GM23248 (cell line): Measurements from ENCODE around the gene ELFN1. TPM values are rescaled to one million over a fixed set of nuclear protein-coding genes. Genes with fewer than 3 reads are reported as not detected.

Experiments
- DNase-seq: peaks from one replicate; pipeline ENCODE4 v3.0.0-alpha.2; 2015
- H2AFZ ChIP-seq: fragments of 200-600 bp; sonication (generic); 2 replicates; pipeline ENCODE4 v1.6.1; 2016; ENCODE audit warnings: antibody characterized with exemption
- H3F3A ChIP-seq: fragments of 200-600 bp; sonication (generic); 2 replicates; pipeline ENCODE4 v1.6.1; 2016; ENCODE audit warnings: mild to moderate bottlenecking, antibody characterized with exemption, mixed run types; ENCODE audit not compliant: insufficient read depth
- H3K27ac ChIP-seq: fragments of 200-600 bp; sonication (generic); 2 replicates; pipeline ENCODE4 v1.5.1; 2016; ENCODE audit warnings: mild to moderate bottlenecking
- H3K27me3 ChIP-seq: fragments of 200-600 bp; sonication (generic); replicated peaks from 2 replicates; pipeline ENCODE4 v1.6.1; 2016; ENCODE audit warnings: mild to moderate bottlenecking; ENCODE audit not compliant: insufficient read depth
- H3K36me3 ChIP-seq: fragments of 200-600 bp; sonication (generic); 2 replicates; pipeline ENCODE4 v1.6.1; 2016; ENCODE audit warnings: low read depth, mild to moderate bottlenecking
- H3K4me1 ChIP-seq: fragments of 200-600 bp; sonication (generic); 2 replicates; pipeline ENCODE4 v1.6.1; 2016; ENCODE audit warnings: mild to moderate bottlenecking; ENCODE audit not compliant: insufficient read depth
- H3K4me2 ChIP-seq: fragments of 200-600 bp; sonication (generic); one replicate; pipeline ENCODE4 v1.6.1; 2016; ENCODE audit warnings: mild to moderate bottlenecking; ENCODE audit not compliant: unreplicated experiment
- H3K4me3 ChIP-seq: fragments of 200-600 bp; sonication (generic); 2 replicates; pipeline ENCODE4 v1.5.1; 2016; ENCODE audit warnings: mild to moderate bottlenecking
- H3K79me2 ChIP-seq: fragments of 200-600 bp; sonication (generic); 2 replicates; pipeline ENCODE4 v1.6.1; 2016; ENCODE audit warnings: mild to moderate bottlenecking; ENCODE audit not compliant: insufficient read depth
- H3K9ac ChIP-seq: fragments of 200-600 bp; sonication (generic); 2 replicates; pipeline ENCODE4 v1.6.1; 2016; ENCODE audit warnings: mild to moderate bottlenecking
- H3K9me2 ChIP-seq: fragments of 200-600 bp; sonication (generic); 2 replicates; pipeline ENCODE4 v1.6.1; 2016; ENCODE audit warnings: mixed run types, mild to moderate bottlenecking, moderate library complexity; ENCODE audit not compliant: insufficient read depth
- H3K9me3 ChIP-seq: fragments of 200-600 bp; sonication (generic); one replicate; pipeline ENCODE4 v1.6.1; 2017; ENCODE audit warnings: low read depth
- H4K20me1 ChIP-seq: fragments of 200-600 bp; sonication (generic); 2 replicates; pipeline ENCODE4 v1.6.0; 2016; ENCODE audit not compliant: insufficient read depth
- EZH2 ChIP-seq: fragments of 200-600 bp; sonication (generic); IDR thresholded peaks from 2 replicates; pipeline ENCODE4 v1.6.1; 2018; ENCODE audit warnings: antibody characterized with exemption, mild to moderate bottlenecking; ENCODE audit not compliant: insufficient read depth, poor library complexity, severe bottlenecking
- EZH2phosphoT487 ChIP-seq: fragments of 200-600 bp; sonication (generic); IDR thresholded peaks from 2 replicates; pipeline ENCODE4 v1.6.1; 2018; ENCODE audit warnings: antibody characterized with exemption, moderate library complexity, mild to moderate bottlenecking, low read depth; ENCODE audit not compliant: insufficient read depth
- WGBS, 2 experiments: methylation state at CpG; one replicate each; pipeline ENCODE4 v1.1.6; 2015 to 2017; ENCODE audit warnings: low lambda C conversion rate in 2 of 2, low coverage in 1 of 2; ENCODE audit errors: missing lambda C conversion rate in 2 of 2; 5-methylcytosine and 5-hydroxymethylcytosine counted together
- in situ Hi-C: fragments of 300-500 bp; cut with MboI; formaldehyde crosslinking; loops from 2 replicates; pipeline ENCODE4 v1.15.0; 2020
- polyA plus RNA-seq: library from polyadenylated mRNA; unstranded; fragments of >200 nt; fragmentation: Nextera tagmentation; extraction: Ambion mirVana; gene quantifications from 2 replicates; pipeline ENCODE4 v1.2.1, GENCODE V29; 2016
- total RNA-seq: library from RNA; depleted of rRNA; stranded (reverse); fragments of >200 nt; shearing (Covaris generic); gene quantifications from 2 replicates; pipeline ENCODE4 v1.2.3, GENCODE V29; 2014

The ELFN1 gene
- total and polyA plus RNA-seq, 2 experiments from 2014 or later = 0.13 to 6.2 TPM

- no peak overlapping the region for H2AFZ ChIP-seq
- H3K36me3 ChIP-seq = no peaks in the 10 kb centered on the region
- peaks cover 4% of the 10 kb centered on the region for H3K9me3 ChIP-seq
- in situ Hi-C loops = no loop called here
- H4K20me1 ChIP-seq = no peaks in the 10 kb centered on the region
- H3K27me3 ChIP-seq = no peaks in the 10 kb centered on the region
- H3K27ac ChIP-seq = no peak overlapping the region
- 60 to 67% methylated on average over 9 of the region's 9 CpGs for WGBS, 2 experiments
- H3F3A ChIP-seq = no peaks in the 10 kb centered on the region
- no peaks in the 10 kb centered on the region for H3K9me2 ChIP-seq
- no peaks in the 10 kb centered on the region for H3K4me1 ChIP-seq
- H3K9ac ChIP-seq = no peak overlapping the region
- no peak for DNase-seq
- H3K79me2 ChIP-seq = no peaks in the 10 kb centered on the region
- H3K4me3 ChIP-seq = no peak overlapping the region
- H3K4me2 ChIP-seq = no peak overlapping the region
- TF ChIP-seq EZH2 (no peak), EZH2phosphoT487 (no peak)
Observed at GRCh38 chr7:1681581-1681980, 11.5 kb downstream of the ELFN1 start.

- TF ChIP-seq EZH2phosphoT487 (no peak), EZH2 (no peak)
- WGBS, 2 experiments = 93 to 95% methylated on average over 1 of the region's 1 CpG
- Histone ChIP-seq H3K4me3 (no peak overlapping the region), H3K9ac (no peak overlapping the region), H3F3A (no peaks in the 10 kb centered on the region), H4K20me1 (no peaks in the 10 kb centered on the region), H3K4me1 (no peaks in the 10 kb centered on the region), H2AFZ (no peak overlapping the region), H3K36me3 (no peaks in the 10 kb centered on the region), H3K9me3 (peaks cover 4% of the 10 kb centered on the region), H3K27ac (no peak overlapping the region), H3K27me3 (no peaks in the 10 kb centered on the region), H3K79me2 (no peaks in the 10 kb centered on the region), H3K9me2 (no peaks in the 10 kb centered on the region), H3K4me2 (no peak overlapping the region)
- DNase-seq = no peak
- in situ Hi-C loops = no loop called here
Observed at GRCh38 chr7:1685000-1685624, 15.0 kb downstream of the ELFN1 start.

GRCh38 chr7:1688542-1688941 lies 18.5 kb downstream of the ELFN1 start:
- no peak overlapping the region for H3K4me3 ChIP-seq
- no peaks in the 10 kb centered on the region for H4K20me1 ChIP-seq
- no peaks in the 10 kb centered on the region for H3K36me3 ChIP-seq
- H3K4me1 ChIP-seq = no peaks in the 10 kb centered on the region
- no peak overlapping the region for H3K4me2 ChIP-seq
- no peak overlapping the region for H3K9ac ChIP-seq
- no peaks in the 10 kb centered on the region for H3K27me3 ChIP-seq
- DNase-seq = no peak
- peaks cover 4% of the 10 kb centered on the region for H3K9me3 ChIP-seq
- TF ChIP-seq EZH2phosphoT487 (no peak), EZH2 (no peak)
- in situ Hi-C loops = no loop called here
- H2AFZ ChIP-seq = no peak overlapping the region
- H3K9me2 ChIP-seq = no peaks in the 10 kb centered on the region
- no peaks in the 10 kb centered on the region for H3F3A ChIP-seq
- H3K27ac ChIP-seq = no peak overlapping the region
- H3K79me2 ChIP-seq = no peaks in the 10 kb centered on the region

DNA sequence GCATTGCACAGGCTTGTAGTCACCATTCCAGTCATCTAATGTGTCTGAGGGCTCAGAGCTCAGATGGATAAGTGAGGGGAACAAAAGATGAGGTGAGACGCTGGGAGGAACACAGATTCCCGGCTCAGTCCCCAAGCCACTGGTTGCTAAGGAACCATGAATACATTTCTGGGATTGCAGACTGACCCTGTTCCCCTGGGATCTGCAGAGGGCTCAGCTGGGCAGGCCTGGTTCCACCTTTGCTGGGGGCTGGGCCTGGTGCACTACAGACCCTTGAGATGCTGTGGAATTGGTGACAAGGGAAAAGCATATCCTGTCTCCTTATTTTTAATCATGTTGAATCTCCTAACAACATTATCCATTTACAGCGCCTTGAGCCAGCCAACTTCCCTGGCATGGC lies 19.2 kb downstream of the ELFN1 start:
- Histone ChIP-seq H3K9me3 (peaks cover under 1% of the 10 kb centered on the region), H3K4me3 (no peak overlapping the region), H3K36me3 (no peaks in the 10 kb centered on the region), H3K4me1 (no peaks in the 10 kb centered on the region), H3K79me2 (no peaks in the 10 kb centered on the region), H3K9me2 (no peaks in the 10 kb centered on the region), H3K9ac (no peak overlapping the region), H3K4me2 (no peak overlapping the region), H2AFZ (no peak overlapping the region), H3F3A (no peaks in the 10 kb centered on the region), H3K27ac (no peak overlapping the region), H4K20me1 (no peaks in the 10 kb centered on the region), H3K27me3 (no peaks in the 10 kb centered on the region)
- in situ Hi-C loops = no loop called here
- 54 to 56% methylated on average over 3 of the region's 3 CpGs for WGBS, 2 experiments
- no peak for TF ChIP-seq EZH2
- no peak for TF ChIP-seq EZH2phosphoT487
- no peak for DNase-seq
